SJSA1 (cell line): ENCODE measurements around the gene SLC26A9. TPM values are rescaled to one million over a fixed set of nuclear protein-coding genes. Genes with fewer than 3 reads are reported as not detected.

Source experiments
- DNase-seq, 2 experiments: peaks; one replicate each; pipeline ENCODE4 v3.0.0-alpha.2; 2015 to 2020; ENCODE audit warnings: low spot score in 2 of 2, low read depth in 1 of 2
- H3K27ac ChIP-seq: fragments of 250-450 bp; sonication (Bioruptor Pico); 2 replicates; pipeline ENCODE4 v1.5.1; 2020; ENCODE audit warnings: mild to moderate bottlenecking, moderate library complexity
- H3K27me3 ChIP-seq: fragments of 250-450 bp; sonication (Bioruptor Pico); replicated peaks from 2 replicates; pipeline ENCODE4 v1.5.1; 2020; ENCODE audit warnings: mild to moderate bottlenecking, moderate library complexity
- H3K36me3 ChIP-seq: fragments of 250-450 bp; sonication (Bioruptor Pico); 2 replicates; pipeline ENCODE4 v1.5.1; 2020; ENCODE audit warnings: mild to moderate bottlenecking
- H3K4me1 ChIP-seq: fragments of 250-450 bp; sonication (Bioruptor Pico); replicated peaks from 2 replicates; pipeline ENCODE4 v1.6.1; 2021; ENCODE audit warnings: mild to moderate bottlenecking
- H3K4me3 ChIP-seq: fragments of 250-450 bp; sonication (Bioruptor Pico); 2 replicates; pipeline ENCODE4 v1.5.1; 2020; ENCODE audit warnings: mild to moderate bottlenecking
- H3K9me3 ChIP-seq: fragments of 250-450 bp; sonication (Bioruptor Pico); replicated peaks from 2 replicates; pipeline ENCODE4 v1.5.1; 2020; ENCODE audit warnings: mild to moderate bottlenecking
- total RNA-seq: library from RNA; depleted of rRNA; stranded (reverse); fragments of >200 nt; shearing (Covaris generic); gene quantifications from 2 replicates; pipeline ENCODE4 v1.2.3, GENCODE V29; 2014

Gene SLC26A9
- total RNA-seq, 1 experiment from 2014 or later = not detected

DNA sequence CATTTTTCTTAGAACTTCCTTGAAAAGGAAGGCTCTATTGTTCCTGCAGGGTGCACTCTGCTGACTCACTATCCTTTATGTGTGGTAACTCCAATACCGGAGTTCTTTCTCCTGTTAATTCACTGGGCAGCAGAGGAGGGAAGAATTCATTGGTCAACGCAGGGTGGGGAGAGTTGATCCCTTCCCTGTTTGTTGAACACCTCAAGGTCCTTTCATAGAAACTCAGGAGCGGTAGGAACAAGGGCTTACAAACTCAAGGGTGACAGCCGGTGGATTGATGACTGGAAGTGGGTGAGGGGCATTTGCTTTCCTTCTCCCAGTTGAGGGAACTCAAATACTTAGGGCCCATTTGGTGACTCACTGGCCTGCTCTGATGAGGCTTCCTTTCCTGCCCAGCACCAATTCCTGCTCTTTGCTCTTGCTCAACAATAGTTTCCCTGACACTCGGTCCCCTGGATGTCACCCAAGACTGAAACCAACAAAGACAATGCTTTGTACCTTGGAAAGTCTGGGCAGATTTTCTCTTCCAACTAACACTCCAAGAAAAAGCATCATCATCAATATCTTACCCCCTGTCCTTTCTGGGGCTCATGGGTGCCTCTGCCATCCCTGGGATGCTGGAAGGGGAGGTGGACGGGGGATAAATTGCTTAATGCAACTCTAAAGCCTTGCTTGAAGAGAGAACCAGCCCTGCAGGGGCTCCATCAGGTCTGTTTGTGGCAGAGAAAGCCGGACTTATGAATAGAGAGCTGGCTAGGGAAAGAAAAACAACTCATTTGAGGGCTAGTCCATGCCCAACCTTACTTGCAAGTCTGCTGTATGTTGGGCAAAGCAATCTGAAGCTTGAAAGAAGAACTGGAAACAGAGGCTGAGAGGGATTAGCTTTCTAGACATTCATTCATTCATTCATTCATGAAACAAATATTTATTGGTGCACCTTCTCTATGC lies 9.3 kb downstream of the SLC26A9 start:
- Histone ChIP-seq H3K36me3 (no peaks in the 10 kb centered on the region), H3K4me1 (peaks cover 35% of the 10 kb centered on the region), H3K27me3 (no peaks in the 10 kb centered on the region), H3K4me3 (no peak overlapping the region), H3K9me3 (no peaks in the 10 kb centered on the region), H3K27ac (peak overlapping the region; percentile 79)
- peak; percentile 73 to 86 for DNase-seq

DNA sequence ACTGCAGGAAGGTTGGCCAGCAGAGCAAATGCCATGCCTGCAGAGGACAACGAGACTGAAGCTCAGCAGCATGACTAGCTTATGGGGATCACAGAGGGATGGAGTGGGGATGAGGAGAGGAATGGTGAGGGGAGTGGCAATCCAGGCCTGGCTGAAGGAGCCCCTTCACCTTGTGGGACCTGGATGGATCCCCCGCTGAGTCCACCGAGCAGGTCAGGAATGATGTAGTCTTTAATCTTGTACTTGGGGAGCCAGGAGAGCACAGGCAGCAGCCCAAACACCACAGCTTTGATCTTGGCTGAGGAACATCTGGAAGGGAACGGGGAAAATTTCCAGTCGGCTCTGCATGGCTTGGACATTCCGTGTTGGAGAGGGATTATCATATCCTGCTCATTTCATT lies 10.5 kb downstream of the SLC26A9 start:
- Histone ChIP-seq H3K27ac (no peak overlapping the region), H3K36me3 (no peaks in the 10 kb centered on the region), H3K4me1 (peaks cover 35% of the 10 kb centered on the region), H3K9me3 (no peaks in the 10 kb centered on the region), H3K27me3 (no peaks in the 10 kb centered on the region), H3K4me3 (no peak overlapping the region)
- DNase-seq = no peak

- H3K27ac ChIP-seq = no peak overlapping the region
- H3K9me3 ChIP-seq = no peaks in the 10 kb centered on the region
- H3K4me3 ChIP-seq = no peak overlapping the region
- H3K27me3 ChIP-seq = no peaks in the 10 kb centered on the region
- H3K4me1 ChIP-seq = peaks cover 25% of the 10 kb centered on the region
- H3K36me3 ChIP-seq = no peaks in the 10 kb centered on the region
- DNase-seq = no peak
Observed at GRCh38 chr1:205930799-205931281, 12.4 kb downstream of the SLC26A9 start.

- Histone ChIP-seq H3K27ac (no peak overlapping the region), H3K27me3 (no peaks in the 10 kb centered on the region), H3K9me3 (no peaks in the 10 kb centered on the region), H3K36me3 (no peaks in the 10 kb centered on the region), H3K4me1 (peaks cover 31% of the 10 kb centered on the region), H3K4me3 (no peak overlapping the region)
- DNase-seq = no peak
Observed at GRCh38 chr1:205930195-205930577, 13.1 kb downstream of the SLC26A9 start.

DNA sequence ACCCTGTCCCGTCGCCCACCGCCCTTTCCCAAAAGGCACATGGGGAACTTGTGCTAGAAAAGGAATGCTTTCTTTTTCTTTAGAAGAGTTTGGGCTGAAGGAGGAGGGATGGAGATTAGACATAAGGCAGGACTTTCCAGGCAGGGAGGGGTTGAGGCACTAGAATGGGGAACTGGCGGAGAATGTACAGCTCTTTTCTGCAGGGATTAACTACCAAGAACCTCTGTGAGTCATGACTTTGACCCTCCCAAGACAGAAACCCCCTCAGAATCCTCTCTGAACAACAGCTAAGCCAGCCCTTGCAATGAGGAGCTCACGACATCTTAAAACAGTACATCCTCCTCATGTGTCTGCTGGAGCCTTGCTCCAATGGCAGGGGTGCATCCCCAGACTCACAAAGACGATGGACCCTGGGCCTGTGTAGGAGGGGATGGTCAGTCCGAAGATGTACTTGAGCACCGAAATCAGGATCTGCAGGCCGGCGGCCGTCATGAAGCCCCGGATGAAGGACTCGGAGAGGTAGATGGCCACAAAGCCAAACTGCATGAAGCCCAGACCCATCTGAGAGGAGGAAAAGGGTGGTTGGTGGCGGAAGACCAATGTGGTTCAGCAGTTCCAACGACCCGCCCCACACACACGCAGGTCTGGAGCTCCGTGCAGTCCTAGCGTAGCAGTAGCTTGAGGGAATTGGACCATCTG lies 13.6 kb downstream of the SLC26A9 start:
- H3K4me3 ChIP-seq = no peak overlapping the region
- no peak overlapping the region for H3K27ac ChIP-seq
- no peaks in the 10 kb centered on the region for H3K9me3 ChIP-seq
- no peaks in the 10 kb centered on the region for H3K36me3 ChIP-seq
- peaks cover 28% of the 10 kb centered on the region for H3K4me1 ChIP-seq
- no peaks in the 10 kb centered on the region for H3K27me3 ChIP-seq
- DNase-seq = no peak

- Histone ChIP-seq H3K27ac (no peak overlapping the region), H3K4me1 (peaks cover 14% of the 10 kb centered on the region), H3K9me3 (no peaks in the 10 kb centered on the region), H3K36me3 (no peaks in the 10 kb centered on the region), H3K4me3 (no peak overlapping the region), H3K27me3 (no peaks in the 10 kb centered on the region)
- no peak for DNase-seq
Observed at GRCh38 chr1:205928317-205928716, 14.9 kb downstream of the SLC26A9 start.

GRCh38 chr1:205927676-205928075 lies 15.6 kb downstream of the SLC26A9 start:
- Histone ChIP-seq H3K4me3 (no peak overlapping the region), H3K27ac (no peak overlapping the region), H3K36me3 (no peaks in the 10 kb centered on the region), H3K4me1 (peaks cover 9% of the 10 kb centered on the region), H3K27me3 (no peaks in the 10 kb centered on the region), H3K9me3 (no peaks in the 10 kb centered on the region)
- no peak for DNase-seq

DNA sequence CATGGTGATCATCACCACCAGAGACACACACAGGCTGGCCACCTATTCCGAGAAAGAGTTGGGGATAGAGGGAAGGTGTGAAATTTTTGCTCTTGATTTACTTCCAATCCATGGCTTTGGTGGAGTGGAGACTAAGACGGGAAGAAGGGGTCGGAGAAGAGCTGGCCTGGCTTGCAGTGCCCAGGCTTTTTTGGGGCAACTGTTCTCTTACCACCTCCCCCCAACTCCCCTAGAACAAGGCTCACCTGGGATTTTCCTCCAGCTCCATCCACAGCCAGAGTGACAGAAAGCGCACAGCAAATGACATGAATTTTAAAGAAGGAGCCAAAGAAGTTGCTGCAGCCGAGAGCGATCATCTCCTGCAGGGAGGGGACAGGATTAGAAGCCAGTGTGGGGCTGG lies 16.0 kb downstream of the SLC26A9 start:
- no peaks in the 10 kb centered on the region for H3K9me3 ChIP-seq
- H3K27ac ChIP-seq = no peak overlapping the region
- H3K27me3 ChIP-seq = no peaks in the 10 kb centered on the region
- no peak for DNase-seq
- H3K4me3 ChIP-seq = no peak overlapping the region
- no peaks in the 10 kb centered on the region for H3K36me3 ChIP-seq
- peaks cover 9% of the 10 kb centered on the region for H3K4me1 ChIP-seq

GRCh38 chr1:205926636-205927035 lies 16.6 kb downstream of the SLC26A9 start:
- H3K36me3 ChIP-seq = no peaks in the 10 kb centered on the region
- H3K4me1 ChIP-seq = peaks cover 9% of the 10 kb centered on the region
- H3K27ac ChIP-seq = no peak overlapping the region
- H3K4me3 ChIP-seq = no peak overlapping the region
- no peak for DNase-seq
- no peaks in the 10 kb centered on the region for H3K27me3 ChIP-seq
- no peaks in the 10 kb centered on the region for H3K9me3 ChIP-seq

- no peak for DNase-seq
- Histone ChIP-seq H3K36me3 (no peaks in the 10 kb centered on the region), H3K9me3 (no peaks in the 10 kb centered on the region), H3K27me3 (no peaks in the 10 kb centered on the region), H3K4me3 (no peak overlapping the region), H3K27ac (no peak overlapping the region), H3K4me1 (peaks cover 9% of the 10 kb centered on the region)
Observed at GRCh38 chr1:205926213-205926612, 17.0 kb downstream of the SLC26A9 start.

DNA sequence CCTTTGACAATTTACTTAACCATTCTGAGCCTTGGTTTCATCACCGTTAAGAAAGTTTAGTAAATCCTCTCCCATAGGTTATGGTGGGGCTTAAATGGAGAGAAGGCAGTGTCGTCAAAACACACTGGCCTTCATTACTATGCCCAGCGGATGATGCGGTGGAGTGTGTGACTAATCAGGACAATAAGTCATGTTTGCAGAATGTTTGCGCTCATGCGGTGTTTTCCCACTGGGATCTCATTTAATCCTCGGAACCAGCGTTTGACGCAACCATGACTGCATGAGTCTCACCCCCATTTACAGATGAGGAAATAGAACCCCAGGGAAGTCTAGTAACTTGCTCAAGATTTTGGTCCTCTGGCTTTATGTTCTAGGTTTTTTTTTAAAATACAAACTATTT lies 17.5 kb downstream of the SLC26A9 start:
- Histone ChIP-seq H3K36me3 (no peaks in the 10 kb centered on the region), H3K27me3 (no peaks in the 10 kb centered on the region), H3K9me3 (no peaks in the 10 kb centered on the region), H3K4me3 (no peak overlapping the region), H3K4me1 (peaks cover 9% of the 10 kb centered on the region), H3K27ac (peak overlapping the region; percentile 17; the same call in 1 of the 2 replicates)
- DNase-seq = peak; percentile 62 to 73

- Histone ChIP-seq H3K27ac (no peak overlapping the region), H3K9me3 (no peaks in the 10 kb centered on the region), H3K4me1 (peaks cover 18% of the 10 kb centered on the region), H3K36me3 (no peaks in the 10 kb centered on the region), H3K27me3 (no peaks in the 10 kb centered on the region), H3K4me3 (no peak overlapping the region)
- no peak for DNase-seq
Observed at GRCh38 chr1:205924460-205924790, 18.8 kb downstream of the SLC26A9 start.

DNA sequence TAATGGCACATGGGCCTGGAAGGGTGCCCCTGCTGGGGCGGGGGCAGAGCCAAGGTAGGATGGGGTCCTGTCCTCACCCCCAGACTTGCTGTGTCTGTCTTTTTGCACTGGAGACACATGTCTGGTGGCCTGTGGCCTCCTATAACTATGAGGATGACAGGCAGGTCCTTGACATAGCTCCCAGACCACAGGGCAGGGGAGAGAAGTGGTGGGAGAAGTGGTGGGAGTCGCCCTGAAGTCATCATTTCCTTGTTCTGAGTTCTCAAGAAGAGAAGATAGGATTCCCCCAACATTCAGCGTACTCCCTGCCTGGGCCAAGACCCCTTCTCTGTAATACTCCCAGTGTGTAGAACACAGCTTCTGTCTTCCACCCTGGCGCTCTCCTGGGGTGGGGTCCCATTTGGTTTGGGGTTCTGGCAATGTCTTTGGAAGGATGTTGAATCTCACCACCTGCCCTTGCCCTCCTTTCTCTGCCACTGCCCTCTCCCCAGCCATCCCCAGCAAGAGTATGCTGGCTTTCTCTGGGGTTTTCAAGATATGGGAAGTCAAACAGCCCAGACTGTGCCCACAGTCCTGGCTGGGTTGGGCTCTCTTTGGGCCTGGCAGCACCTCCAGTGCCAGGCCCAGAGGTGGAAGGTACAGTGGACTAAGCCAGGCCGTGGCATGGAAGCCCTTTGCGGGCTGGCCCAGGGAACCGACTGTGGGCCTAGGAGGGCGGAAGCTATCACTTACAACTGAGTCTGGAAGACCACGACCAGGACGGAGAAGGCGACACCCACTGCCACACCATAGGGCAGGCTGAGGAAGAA lies 19.4 kb downstream of the SLC26A9 start:
- Histone ChIP-seq H3K9me3 (no peaks in the 10 kb centered on the region), H3K27ac (no peak overlapping the region), H3K4me1 (peaks cover 18% of the 10 kb centered on the region), H3K36me3 (no peaks in the 10 kb centered on the region), H3K27me3 (no peaks in the 10 kb centered on the region), H3K4me3 (no peak overlapping the region)
- DNase-seq = no peak
